NCI-H446 treated with DMSO at 0.1 percent for 48 hours (cell line): ENCODE measurements around the gene COPRS.
A peak's percentile ranks its signal among the peaks of the same experiment; 100 is the strongest.
"Not testable (repeated sequence)": the region's sequence is repeated elsewhere in the genome, so short reads cannot be mapped to it uniquely, and the experiment has no call there.

Source experiments
- DNase-seq: peaks from one replicate; lab custom pipeline; 2025; lab: John Stamatoyannopoulos, UW

The COPRS gene

GRCh38 chr17:31845291-31845690, 13.8 kb downstream of the COPRS start:
- DNase-seq: no peak

GRCh38 chr17:31843070-31843745, 15.8 kb downstream of the COPRS start:
- DNase-seq: peak; percentile 43

- DNase-seq: peak; percentile 17
Measured at GRCh38 chr17:31842195-31843069, 16.6 kb downstream of the COPRS start.

GRCh38 chr17:31841850-31842194, 17.2 kb downstream of the COPRS start:
- no peak for DNase-seq

GRCh38 chr17:31838636-31839225, 20.3 kb downstream of the COPRS start:
- DNase-seq: no peak

- no peak for DNase-seq
Measured at GRCh38 chr17:31835984-31836383, 23.1 kb downstream of the COPRS start.

- DNase-seq: no peak
Measured at GRCh38 chr17:31834448-31834847, 24.6 kb downstream of the COPRS start.

- no peak for DNase-seq
Measured at GRCh38 chr17:31832746-31833145, 26.3 kb downstream of the COPRS start.

- no peak for DNase-seq
Measured at GRCh38 chr17:31830971-31831858, 27.8 kb downstream of the COPRS start.

GRCh38 chr17:31829649-31830048, 29.4 kb downstream of the COPRS start:
- DNase-seq: no peak

- not testable (repeated sequence) for DNase-seq
Measured at GRCh38 chr17:31828955-31829354, 30.1 kb downstream of the COPRS start.

- peak; percentile 46 for DNase-seq
Measured at GRCh38 chr17:31825961-31826691, 32.9 kb downstream of the COPRS start.

- DNase-seq: no peak
Measured at GRCh38 chr17:31824766-31825360, 34.2 kb downstream of the COPRS start.

- DNase-seq: no peak
Measured at GRCh38 chr17:31823014-31823413, 36.0 kb downstream of the COPRS start.

GRCh38 chr17:31820691-31821435, 38.2 kb downstream of the COPRS start:
- DNase-seq: no peak

GRCh38 chr17:31819578-31819977, 39.5 kb downstream of the COPRS start:
- no peak for DNase-seq

GRCh38 chr17:31818863-31819262, 40.2 kb downstream of the COPRS start:
- not testable (repeated sequence) for DNase-seq

- DNase-seq: no peak
Measured at GRCh38 chr17:31815212-31815730, 43.8 kb downstream of the COPRS start.

- DNase-seq: peak; percentile 58
Measured at GRCh38 chr17:31811101-31811500, 47.9 kb downstream of the COPRS start.

- DNase-seq: not testable (repeated sequence)
Measured at GRCh38 chr17:31809876-31810275, 49.2 kb downstream of the COPRS start.
